ENCODE measurements around the gene TNFAIP6. TPM values are rescaled to one million over a fixed set of nuclear protein-coding genes. Genes with fewer than 3 reads are reported as not detected.
"Not testable (repeated sequence)": the region's sequence is repeated elsewhere in the genome, so short reads cannot be mapped to it uniquely, and the experiment has no call there.

TNFAIP6 gene
- total RNA-seq, 2 experiments from 2014 or later = not detected

- ChIA-PET CTCF (ENCODE audit: unreplicated experiment) (no interaction called here), POLR2A (interaction anchor here (1.2 kb wide), 1 partner anchor 15 kb away, joined by 3 read pairs; no protein-coding TSS in a partner anchor)
- H4K20me1 ChIP-seq (ENCODE audit: insufficient read depth, low read length) = no peaks in the 10 kb centered on the region
- no peaks in the 10 kb centered on the region for H3K9me2 ChIP-seq (ENCODE audit: insufficient read depth, low read length)
- intact Hi-C loops (cut with micrococcal nuclease; ENCODE audit: unreplicated experiment) = no loop called here
- TF ChIP-seq CTCF (conservative IDR thresholded peaks at IDR 0.05; ENCODE audit: low read length) = no peak
- TF ChIP-seq EZH2phosphoT487 (IDR thresholded peaks at IDR 0.05; ENCODE audit: borderline replicate concordance, low read depth, low read length) = no peak
- H2AFZ ChIP-seq (ENCODE audit: low read length) = no peak overlapping the region
- DNase-seq (ENCODE audit: low spot score) = no peak
- no peak overlapping the region for H3K27ac ChIP-seq (ENCODE audit: low read depth, low read length, poor library complexity, severe bottlenecking)
- H3K79me2 ChIP-seq (ENCODE audit: insufficient read depth, low read depth, low read length) = no peaks in the 10 kb centered on the region
- H3K9me3 ChIP-seq (ENCODE audit: low read length) = no peaks in the 10 kb centered on the region
- H3K4me2 ChIP-seq (ENCODE audit: low read length) = no peak overlapping the region
- no peaks in the 10 kb centered on the region for H3K4me1 ChIP-seq (ENCODE audit: insufficient read depth, low read length, poor library complexity, severe bottlenecking)
- no peaks in the 10 kb centered on the region for H3K36me3 ChIP-seq (ENCODE audit: insufficient read depth, low read length)
- no peak overlapping the region for H3K4me3 ChIP-seq (ENCODE audit: low read depth, low read length, poor library complexity, severe bottlenecking)
- no TSS peak for BruUV-seq (replicated peaks)
Observed at GRCh38 chr2:151343073-151343472, 14.3 kb upstream of the TNFAIP6 start.

GRCh38 chr2:151344191-151344590 lies 13.2 kb upstream of the TNFAIP6 start:
- BruUV-seq (replicated peaks); H3K79me2 ChIP-seq (ENCODE audit: insufficient read depth, low read depth, low read length); H2AFZ ChIP-seq (ENCODE audit: low read length); intact Hi-C loops (cut with micrococcal nuclease; ENCODE audit: unreplicated experiment); CTCF ChIA-PET (ENCODE audit: unreplicated experiment); H3K36me3 ChIP-seq (ENCODE audit: insufficient read depth, low read length); H3K4me1 ChIP-seq (ENCODE audit: insufficient read depth, low read length, poor library complexity, severe bottlenecking); H3K27ac ChIP-seq (ENCODE audit: low read depth, low read length, poor library complexity, severe bottlenecking); H3K4me3 ChIP-seq (ENCODE audit: low read depth, low read length, poor library complexity, severe bottlenecking); DNase-seq (ENCODE audit: low spot score); H3K4me2 ChIP-seq (ENCODE audit: low read length); H4K20me1 ChIP-seq (ENCODE audit: insufficient read depth, low read length); H3K9me2 ChIP-seq (ENCODE audit: insufficient read depth, low read length); H3K9me3 ChIP-seq (ENCODE audit: low read length): not testable (repeated sequence)
- POLR2A ChIA-PET = interaction anchor here (0.6 kb wide), 1 partner anchor 19 kb away, joined by 3 read pairs; no protein-coding TSS in a partner anchor

GRCh38 chr2:151344906-151345305 lies 12.5 kb upstream of the TNFAIP6 start:
- no peaks in the 10 kb centered on the region for H4K20me1 ChIP-seq (ENCODE audit: insufficient read depth, low read length)
- H2AFZ ChIP-seq (ENCODE audit: low read length) = no peak overlapping the region
- no peaks in the 10 kb centered on the region for H3K36me3 ChIP-seq (ENCODE audit: insufficient read depth, low read length)
- no peak overlapping the region for H3K4me2 ChIP-seq (ENCODE audit: low read length)
- no peak overlapping the region for H3K27ac ChIP-seq (ENCODE audit: low read depth, low read length, poor library complexity, severe bottlenecking)
- H3K9me2 ChIP-seq (ENCODE audit: insufficient read depth, low read length) = no peaks in the 10 kb centered on the region
- intact Hi-C loops (cut with micrococcal nuclease; ENCODE audit: unreplicated experiment) = no loop called here
- no peaks in the 10 kb centered on the region for H3K9me3 ChIP-seq (ENCODE audit: low read length)
- H3K4me3 ChIP-seq (ENCODE audit: low read depth, low read length, poor library complexity, severe bottlenecking) = no peak overlapping the region
- CTCF ChIA-PET (ENCODE audit: unreplicated experiment) = no interaction called here
- H3K79me2 ChIP-seq (ENCODE audit: insufficient read depth, low read depth, low read length) = no peaks in the 10 kb centered on the region
- no peak for DNase-seq (ENCODE audit: low spot score)
- no TSS peak for BruUV-seq (replicated peaks)
- TF ChIP-seq EZH2phosphoT487 (IDR thresholded peaks at IDR 0.05; ENCODE audit: borderline replicate concordance, low read depth, low read length) (no peak), CTCF (conservative IDR thresholded peaks at IDR 0.05; ENCODE audit: low read length) (no peak)
- H3K4me1 ChIP-seq (ENCODE audit: insufficient read depth, low read length, poor library complexity, severe bottlenecking) = no peaks in the 10 kb centered on the region
- POLR2A ChIA-PET = interaction anchor here (0.6 kb wide), 1 partner anchor 20 kb away, joined by 3 read pairs; no protein-coding TSS in a partner anchor

All from OCI-LY7 (cell line).